Activated naive CD4-positive, alpha-beta T cell treated with anti-CD3 and anti-CD28 coated beads, Interleukin-2, amount 10 ng/mL, durations not matched to agents 7 days and 5 days (primary cell): ENCODE measurements around the gene CRPPA.

Experiments used
- CTCF ChIA-PET: fragments of 350-600 bp; sonication (Branson Sonifier 250); formaldehyde crosslinking; loops from one replicate; lab custom pipeline; 2021; ENCODE audit warnings: antibody characterized with exemption; lab: Charles Lee
- DNase-seq: peaks from one replicate; pipeline ENCODE4 v3.0.0-alpha.2; 2020
- H3K27ac Mint-ChIP-seq: one replicate; pipeline ENCODE4 v1.8.0; 2021; ENCODE audit warnings: mild to moderate bottlenecking, moderate library complexity, mixed read lengths
- H3K27me3 Mint-ChIP-seq: one replicate; pipeline ENCODE4 v1.8.0; 2021; ENCODE audit warnings: mild to moderate bottlenecking, mixed read lengths
- H3K36me3 Mint-ChIP-seq: one replicate; pipeline ENCODE4 v1.8.0; 2021; ENCODE audit warnings: mixed read lengths
- H3K4me1 Mint-ChIP-seq: one replicate; pipeline ENCODE4 v1.8.0; 2021; ENCODE audit warnings: mixed read lengths
- H3K4me3 Mint-ChIP-seq: one replicate; pipeline ENCODE4 v1.8.0; 2021; ENCODE audit warnings: mild to moderate bottlenecking, moderate library complexity, mixed read lengths
- H3K9me3 Mint-ChIP-seq: one replicate; pipeline ENCODE4 v1.8.0; 2021; ENCODE audit warnings: mixed read lengths

CRPPA gene

DNA sequence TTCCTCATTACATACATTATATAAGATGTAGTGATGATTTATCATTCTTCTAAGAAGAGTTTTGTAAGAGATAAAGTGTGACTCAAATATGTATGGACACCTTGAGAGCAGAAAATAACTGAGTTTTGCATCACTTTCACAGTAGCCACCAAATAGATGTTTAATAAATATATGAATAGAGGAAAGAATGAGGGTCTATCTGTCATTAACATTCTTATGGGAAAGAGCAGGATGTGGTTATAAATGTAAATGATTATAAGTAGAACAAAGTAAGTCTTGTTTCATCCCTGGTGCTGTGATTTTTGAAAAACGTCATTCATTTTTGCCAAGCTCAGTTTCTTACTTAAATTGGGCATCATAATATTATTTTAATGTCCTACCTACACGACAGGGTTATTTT lies 15.0 kb upstream of the CRPPA start:
- Mint-ChIP-seq H3K27ac (no peak overlapping the region), H3K4me3 (no peak overlapping the region), H3K27me3 (no peaks in the 10 kb centered on the region), H3K4me1 (no peaks in the 10 kb centered on the region), H3K36me3 (no peaks in the 10 kb centered on the region), H3K9me3 (no peaks in the 10 kb centered on the region)
- DNase-seq = no peak
- CTCF ChIA-PET = interaction anchor here (0.6 kb wide), 1 partner anchor 260 kb away, joined by 3 read pairs; no protein-coding TSS in a partner anchor

DNA sequence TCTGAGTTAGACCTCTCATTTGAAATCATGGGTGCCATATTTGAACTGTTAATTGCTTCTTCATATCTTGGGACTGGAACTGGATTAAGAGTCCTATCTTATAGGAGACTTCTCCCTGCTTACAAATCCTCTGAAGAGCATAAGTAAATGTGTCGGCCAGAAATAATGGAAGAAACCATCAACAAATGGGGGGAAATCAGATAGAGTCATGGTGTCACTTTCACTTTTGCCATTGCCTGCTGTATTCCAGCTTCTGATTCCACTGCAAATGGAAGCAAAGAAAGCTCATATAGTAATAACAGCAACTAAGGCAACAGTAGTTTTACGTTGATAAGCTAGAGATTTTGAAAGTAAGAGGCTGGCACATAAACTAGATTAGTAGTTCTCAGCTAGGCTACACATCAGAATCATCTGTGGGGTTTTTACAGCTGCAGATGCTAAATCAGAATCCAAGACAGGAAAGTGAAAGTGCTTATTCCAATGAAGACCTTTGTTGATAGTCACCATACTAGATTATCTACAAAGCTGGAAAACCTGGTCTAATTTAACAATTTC lies 12.3 kb upstream of the CRPPA start:
- H3K36me3 Mint-ChIP-seq = no peaks in the 10 kb centered on the region
- DNase-seq = no peak
- H3K4me1 Mint-ChIP-seq = no peaks in the 10 kb centered on the region
- H3K9me3 Mint-ChIP-seq = no peaks in the 10 kb centered on the region
- no peak overlapping the region for H3K27ac Mint-ChIP-seq
- no peaks in the 10 kb centered on the region for H3K27me3 Mint-ChIP-seq
- H3K4me3 Mint-ChIP-seq = no peak overlapping the region
- CTCF ChIA-PET = interaction anchor here (0.9 to 6.6 kb wide), 6 partner anchors 13 to 487 kb away, joined by 3 to 63 read pairs (median 3); partner anchors contain the start of gene CRPPA

DNA sequence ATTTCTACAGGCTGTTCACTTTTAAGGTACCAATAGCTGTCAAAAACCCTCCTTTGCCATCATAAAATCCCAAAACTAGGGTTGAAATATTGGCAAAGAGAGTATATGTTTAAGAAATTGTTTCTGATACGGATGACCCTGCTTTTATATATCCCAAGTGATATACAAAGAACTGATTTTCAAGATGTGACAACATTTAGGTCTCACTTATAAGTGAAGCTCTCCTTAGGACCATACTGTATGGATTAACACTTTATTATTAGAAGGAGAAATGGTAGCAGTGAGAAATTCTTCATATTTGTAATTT lies 11.0 kb upstream of the CRPPA start:
- CTCF ChIA-PET = interaction anchor here (1.3 to 6.6 kb wide), 5 partner anchors 12 to 140 kb away, joined by 3 to 63 read pairs (median 4); partner anchors contain the start of gene CRPPA
- H3K36me3 Mint-ChIP-seq = no peaks in the 10 kb centered on the region
- no peak for DNase-seq
- H3K27me3 Mint-ChIP-seq = no peaks in the 10 kb centered on the region
- no peaks in the 10 kb centered on the region for H3K9me3 Mint-ChIP-seq
- no peaks in the 10 kb centered on the region for H3K4me1 Mint-ChIP-seq
- H3K4me3 Mint-ChIP-seq = no peak overlapping the region
- no peak overlapping the region for H3K27ac Mint-ChIP-seq

DNA sequence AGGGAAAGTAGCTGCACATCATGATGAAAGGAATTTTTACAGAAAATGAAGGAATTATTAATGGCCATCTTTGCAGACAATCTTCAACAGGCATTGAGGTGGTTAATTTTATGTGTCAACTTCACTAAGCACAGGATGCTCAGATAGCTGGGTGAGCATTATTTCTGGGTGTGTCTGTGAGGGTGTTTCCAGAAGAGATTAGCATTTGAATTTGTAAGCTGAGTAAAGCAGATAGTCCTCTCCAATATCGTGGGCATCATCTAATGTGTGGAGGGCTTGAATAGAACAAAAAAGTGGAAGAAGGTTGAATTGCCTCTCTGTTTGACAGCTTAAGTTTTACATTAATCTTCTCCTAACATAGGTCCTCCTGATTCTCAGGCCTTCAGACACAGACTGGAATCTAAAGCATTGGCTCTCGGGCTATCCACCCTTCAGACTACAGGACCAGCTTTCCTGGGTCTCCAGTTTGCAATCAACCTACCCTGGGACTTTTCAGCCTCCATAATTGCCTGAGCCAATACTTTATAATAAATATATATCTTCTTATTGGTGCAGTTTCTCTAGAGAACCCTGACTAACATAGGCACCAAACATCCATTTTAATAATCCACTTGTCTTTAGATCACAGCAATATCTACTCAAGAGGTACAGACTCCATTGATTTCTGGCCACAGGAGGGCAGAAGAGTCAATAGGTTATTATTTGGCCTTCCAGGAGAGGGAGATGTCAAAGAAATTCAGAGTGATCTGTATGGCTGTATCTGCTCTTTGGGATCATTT lies 10.5 kb upstream of the CRPPA start:
- Mint-ChIP-seq H3K27ac (no peak overlapping the region), H3K4me1 (no peaks in the 10 kb centered on the region), H3K9me3 (no peaks in the 10 kb centered on the region), H3K4me3 (no peak overlapping the region), H3K36me3 (no peaks in the 10 kb centered on the region), H3K27me3 (no peaks in the 10 kb centered on the region)
- CTCF ChIA-PET = interaction anchor here (0.8 to 6.6 kb wide), 5 partner anchors 11 to 133 kb away, joined by 3 to 63 read pairs (median 4); partner anchors contain the start of gene CRPPA
- DNase-seq = peak; percentile 43

DNA sequence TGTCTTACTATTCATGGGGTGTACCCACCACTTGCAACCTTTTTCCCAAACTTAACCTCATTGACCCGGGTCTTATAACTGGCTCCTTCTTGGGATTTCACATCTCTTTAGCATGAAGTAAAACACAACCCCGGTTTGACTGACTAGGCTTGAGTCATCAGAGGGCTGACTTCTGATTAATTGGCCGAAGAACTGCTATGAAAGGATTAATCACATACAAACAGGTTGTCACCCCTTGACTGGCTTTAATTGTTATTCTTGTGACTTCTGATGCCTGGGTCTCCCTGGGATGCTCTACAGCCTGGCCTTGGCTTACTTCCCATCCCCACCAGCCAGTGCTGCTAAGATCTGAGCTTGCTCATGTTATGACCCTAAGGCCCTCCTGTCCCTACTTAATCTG lies 8.8 kb upstream of the CRPPA start:
- Mint-ChIP-seq H3K36me3 (no peaks in the 10 kb centered on the region), H3K27me3 (no peaks in the 10 kb centered on the region), H3K4me1 (no peaks in the 10 kb centered on the region), H3K27ac (no peak overlapping the region), H3K9me3 (no peaks in the 10 kb centered on the region), H3K4me3 (no peak overlapping the region)
- no peak for DNase-seq
- CTCF ChIA-PET = interaction anchor here (6.6 kb wide), 1 partner anchor 135 kb away, joined by 63 read pairs; no protein-coding TSS in a partner anchor

GRCh38 chr7:16428672-16429071 lies 7.3 kb upstream of the CRPPA start:
- Mint-ChIP-seq H3K4me3 (no peak overlapping the region), H3K9me3 (no peaks in the 10 kb centered on the region), H3K4me1 (no peaks in the 10 kb centered on the region), H3K27me3 (no peaks in the 10 kb centered on the region), H3K27ac (no peak overlapping the region), H3K36me3 (no peaks in the 10 kb centered on the region)
- DNase-seq = no peak
- CTCF ChIA-PET = interaction anchor here (6.6 kb wide), 1 partner anchor 136 kb away, joined by 63 read pairs; no protein-coding TSS in a partner anchor

GRCh38 chr7:16428182-16428581 lies 6.8 kb upstream of the CRPPA start:
- CTCF ChIA-PET = interaction anchor here (0.6 to 6.6 kb wide), 2 partner anchors 23 to 137 kb away, joined by 3 to 63 read pairs; no protein-coding TSS in a partner anchor
- Mint-ChIP-seq H3K36me3 (no peaks in the 10 kb centered on the region), H3K9me3 (no peaks in the 10 kb centered on the region), H3K4me1 (no peaks in the 10 kb centered on the region), H3K4me3 (no peak overlapping the region), H3K27me3 (no peaks in the 10 kb centered on the region), H3K27ac (no peak overlapping the region)
- no peak for DNase-seq

DNA sequence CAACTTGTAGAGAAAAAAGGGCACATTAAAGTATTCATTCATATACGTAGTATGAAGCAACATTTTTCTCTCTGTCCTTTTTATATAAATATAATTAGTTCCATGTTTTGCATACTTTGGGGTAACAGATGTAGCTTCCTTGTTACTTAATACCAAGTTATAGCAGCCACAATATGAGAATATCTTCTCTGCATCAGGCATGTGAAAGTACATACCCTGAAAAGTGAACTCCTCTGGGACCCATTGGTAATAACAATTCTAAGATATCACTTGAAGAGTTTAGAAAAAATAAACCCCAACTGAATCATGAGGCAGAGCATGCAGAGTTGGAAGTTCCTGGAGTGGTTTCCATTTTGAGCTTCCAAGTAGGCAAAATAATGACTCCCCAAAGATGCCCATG lies 2.4 kb upstream of the CRPPA start:
- Mint-ChIP-seq H3K36me3 (peaks cover 1% of the 10 kb centered on the region), H3K9me3 (peaks cover under 1% of the 10 kb centered on the region), H3K27ac (no peak overlapping the region), H3K4me1 (peaks cover 26% of the 10 kb centered on the region), H3K27me3 (no peaks in the 10 kb centered on the region), H3K4me3 (no peak overlapping the region)
- CTCF ChIA-PET = interaction anchor here (2.4 kb wide), 1 partner anchor 141 kb away, joined by 11 read pairs; no protein-coding TSS in a partner anchor
- no peak for DNase-seq

GRCh38 chr7:16422917-16423316 lies 1.6 kb upstream of the CRPPA start:
- Mint-ChIP-seq H3K9me3 (peaks cover 7% of the 10 kb centered on the region), H3K27ac (no peak overlapping the region), H3K4me3 (no peak overlapping the region), H3K4me1 (peaks cover 31% of the 10 kb centered on the region), H3K27me3 (no peaks in the 10 kb centered on the region), H3K36me3 (peaks cover 2% of the 10 kb centered on the region)
- CTCF ChIA-PET = interaction anchor here (2.4 kb wide), 1 partner anchor 142 kb away, joined by 11 read pairs; no protein-coding TSS in a partner anchor
- DNase-seq = no peak

DNA sequence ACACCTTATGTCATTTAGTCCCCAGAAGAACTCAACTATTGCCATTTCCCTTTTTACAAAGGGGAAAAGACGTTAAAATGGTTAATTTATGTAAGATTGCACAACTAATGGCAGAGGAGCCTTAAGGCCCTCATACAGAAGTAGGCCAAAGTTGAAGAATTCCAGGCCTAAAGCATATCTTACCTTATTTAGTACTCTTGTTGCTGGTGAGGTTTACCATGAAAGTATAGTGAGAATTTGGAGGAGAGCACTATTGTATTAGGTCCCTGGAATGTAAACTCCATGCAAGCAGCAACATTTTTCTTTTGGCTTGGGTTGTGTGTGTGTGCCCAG lies 731 bp upstream of the CRPPA start:
- DNase-seq = no peak
- H3K36me3 Mint-ChIP-seq = peaks cover 2% of the 10 kb centered on the region
- H3K27ac Mint-ChIP-seq = peak overlapping the region; percentile 84
- H3K27me3 Mint-ChIP-seq = no peaks in the 10 kb centered on the region
- H3K4me1 Mint-ChIP-seq = peaks cover 31% of the 10 kb centered on the region
- peaks cover 7% of the 10 kb centered on the region for H3K9me3 Mint-ChIP-seq
- peak overlapping the region; percentile 68 for H3K4me3 Mint-ChIP-seq
- CTCF ChIA-PET = interaction anchor here (2.4 kb wide), 1 partner anchor 143 kb away, joined by 12 read pairs; no protein-coding TSS in a partner anchor

GRCh38 chr7:16420649-16421332 lies 547 bp downstream of the CRPPA start:
- DNase-seq = peak; percentile 91
- Mint-ChIP-seq H3K36me3 (peaks cover 2% of the 10 kb centered on the region), H3K4me3 (peak overlapping the region; percentile 79), H3K9me3 (peaks cover 7% of the 10 kb centered on the region), H3K27ac (peak overlapping the region; percentile 95), H3K27me3 (no peaks in the 10 kb centered on the region), H3K4me1 (peaks cover 31% of the 10 kb centered on the region)
- CTCF ChIA-PET = interaction anchor here (1.0 to 2.4 kb wide), 5 partner anchors 11 to 274 kb away, joined by 3 to 12 read pairs (median 4); no protein-coding TSS in a partner anchor

DNA sequence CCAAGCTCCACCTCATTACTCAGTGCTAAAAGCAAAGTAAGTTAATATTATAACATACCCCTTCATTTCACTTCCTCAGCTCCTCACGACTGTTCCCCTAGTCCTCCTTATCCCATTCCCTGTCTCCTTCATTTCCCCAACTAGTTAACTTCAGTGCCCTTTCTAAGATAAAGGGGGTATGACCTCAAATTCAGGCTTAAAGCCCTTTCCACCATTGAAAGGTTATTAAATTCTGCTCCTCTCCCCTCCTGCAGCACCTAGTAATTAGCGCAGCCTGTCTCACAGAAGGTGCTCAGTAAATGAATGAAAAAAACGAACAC lies 1.0 kb downstream of the CRPPA start:
- Mint-ChIP-seq H3K27me3 (no peaks in the 10 kb centered on the region), H3K4me3 (peak overlapping the region; percentile 79), H3K27ac (peak overlapping the region; percentile 95), H3K4me1 (peaks cover 31% of the 10 kb centered on the region), H3K36me3 (peaks cover 2% of the 10 kb centered on the region), H3K9me3 (peaks cover 7% of the 10 kb centered on the region)
- CTCF ChIA-PET = interaction anchor here (1.0 to 2.4 kb wide), 5 partner anchors 11 to 275 kb away, joined by 3 to 12 read pairs (median 4); no protein-coding TSS in a partner anchor
- DNase-seq = no peak

GRCh38 chr7:16419859-16420258 lies 1.5 kb downstream of the CRPPA start:
- no peak for DNase-seq
- Mint-ChIP-seq H3K4me1 (peaks cover 31% of the 10 kb centered on the region), H3K27me3 (no peaks in the 10 kb centered on the region), H3K4me3 (peak overlapping the region; percentile 79), H3K27ac (peak overlapping the region; percentile 95), H3K36me3 (peaks cover 2% of the 10 kb centered on the region), H3K9me3 (peaks cover 7% of the 10 kb centered on the region)
- CTCF ChIA-PET = interaction anchor here (1.0 to 2.4 kb wide), 3 partner anchors 16 to 275 kb away, joined by 3 to 12 read pairs (median 4); no protein-coding TSS in a partner anchor

DNA sequence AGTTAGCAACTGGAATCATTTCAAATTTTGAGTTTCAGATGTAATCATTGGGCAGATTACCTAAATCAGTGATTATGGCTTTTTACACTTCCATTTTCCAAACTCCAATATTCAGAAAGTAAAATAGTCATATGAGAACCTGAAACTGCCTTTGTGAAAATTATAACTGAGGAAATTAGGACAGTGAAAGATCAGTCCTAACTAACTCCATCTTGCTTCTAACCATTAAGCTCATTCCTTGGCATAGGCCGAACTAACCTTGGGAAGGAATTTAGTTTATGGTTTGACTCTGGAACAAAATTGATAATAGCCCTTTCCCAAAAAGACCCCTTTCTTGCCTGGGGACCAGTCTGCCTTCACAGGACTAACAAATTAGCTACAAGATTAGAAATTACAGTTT lies 2.2 kb downstream of the CRPPA start:
- Mint-ChIP-seq H3K4me1 (peaks cover 31% of the 10 kb centered on the region), H3K9me3 (peaks cover 7% of the 10 kb centered on the region), H3K27me3 (no peaks in the 10 kb centered on the region), H3K4me3 (no peak overlapping the region), H3K27ac (no peak overlapping the region), H3K36me3 (peaks cover 2% of the 10 kb centered on the region)
- DNase-seq = no peak
- CTCF ChIA-PET = interaction anchor here (0.8 kb wide), 1 partner anchor 12 kb away, joined by 3 read pairs; no protein-coding TSS in a partner anchor
